GM23338 (cell line): Measurements from ENCODE around the gene STK31. TPM values are rescaled to one million over a fixed set of nuclear protein-coding genes. Genes with fewer than 3 reads are reported as not detected.

Experiments
- ATAC-seq: fragments of 200-7000 bp; cut with Tn5 transposase; 3 replicates; pipeline ENCODE4 v1.9.1; 2020
- DNase-seq: peaks from one replicate; pipeline ENCODE4 v3.0.0-alpha.2; 2015; ENCODE audit warnings: low spot score
- H2AFZ ChIP-seq: fragments of 200-600 bp; sonication (generic); 2 replicates; pipeline ENCODE4 v1.8.0; 2016; ENCODE audit warnings: antibody characterized with exemption, mild to moderate bottlenecking, moderate library complexity
- H3F3A ChIP-seq: fragments of 200-600 bp; sonication (generic); replicated peaks from 2 replicates; pipeline ENCODE4 v1.8.0; 2017; ENCODE audit warnings: antibody characterized with exemption, mixed run types, low read depth
- H3K27ac ChIP-seq: fragments of 200-600 bp; sonication (generic); 2 replicates; pipeline ENCODE4 v1.6.1; 2016; ENCODE audit warnings: low read depth
- H3K27me3 ChIP-seq: fragments of 200-600 bp; sonication (generic); 2 replicates; pipeline ENCODE4 v1.8.0; 2016; ENCODE audit warnings: mild to moderate bottlenecking, mixed run types, moderate library complexity; ENCODE audit not compliant: insufficient read depth
- H3K36me3 ChIP-seq: fragments of 200-600 bp; sonication (generic); 2 replicates; pipeline ENCODE4 v1.8.0; 2016; ENCODE audit warnings: mild to moderate bottlenecking; ENCODE audit not compliant: insufficient read depth
- H3K4me1 ChIP-seq: fragments of 200-600 bp; sonication (generic); 2 replicates; pipeline ENCODE4 v1.8.0; 2016; ENCODE audit warnings: mild to moderate bottlenecking, moderate library complexity; ENCODE audit not compliant: insufficient read depth
- H3K4me2 ChIP-seq: fragments of 200-600 bp; sonication (generic); 2 replicates; pipeline ENCODE4 v1.7.1; 2017; ENCODE audit warnings: mixed run types
- H3K4me3 ChIP-seq: fragments of 200-600 bp; sonication (generic); 2 replicates; pipeline ENCODE4 v1.6.1; 2016; ENCODE audit warnings: mixed run types
- H3K79me2 ChIP-seq: fragments of 200-600 bp; sonication (generic); replicated peaks from 2 replicates; pipeline ENCODE4 v1.8.0; 2017; ENCODE audit warnings: mild to moderate bottlenecking; ENCODE audit not compliant: insufficient read depth
- H3K9me2 ChIP-seq: fragments of 200-600 bp; sonication (generic); 2 replicates; pipeline ENCODE4 v1.8.0; 2017; ENCODE audit not compliant: insufficient read depth
- H4K20me1 ChIP-seq: fragments of 200-600 bp; sonication (generic); replicated peaks from 2 replicates; pipeline ENCODE4 v1.8.0; 2017; ENCODE audit warnings: mild to moderate bottlenecking; ENCODE audit not compliant: insufficient read depth
- H3K27ac Mint-ChIP-seq: 2 replicates; pipeline ENCODE4 v1.8.0; 2020; ENCODE audit warnings: inconsistent platforms, mild to moderate bottlenecking, moderate library complexity, mixed read lengths
- H3K27me3 Mint-ChIP-seq: 3 replicates; pipeline ENCODE4 v1.8.0; 2022; ENCODE audit warnings: low read depth, mild to moderate bottlenecking, moderate library complexity, mixed read lengths, inconsistent platforms; ENCODE audit not compliant: insufficient read depth, poor library complexity
- H3K36me3 Mint-ChIP-seq: 3 replicates; pipeline ENCODE4 v1.8.0; 2021; ENCODE audit warnings: low read depth, mild to moderate bottlenecking, inconsistent platforms, moderate library complexity, mixed read lengths
- H3K4me1 Mint-ChIP-seq: 3 replicates; pipeline ENCODE4 v1.8.0; 2020; ENCODE audit warnings: mild to moderate bottlenecking, inconsistent platforms, mixed read lengths
- H3K4me3 Mint-ChIP-seq: 3 replicates; pipeline ENCODE4 v1.8.0; 2021; ENCODE audit warnings: moderate library complexity, mild to moderate bottlenecking, inconsistent platforms, mixed read lengths
- H3K9me3 Mint-ChIP-seq: 3 replicates; pipeline ENCODE4 v1.8.0; 2020; ENCODE audit warnings: moderate library complexity, mild to moderate bottlenecking, inconsistent platforms, mixed read lengths
- CTCF ChIP-seq, 2 experiments: fragments of 200-600 bp in 1 of 2; sonication (generic) in 1 of 2; conservative IDR thresholded peaks; 2 replicates each; pipeline versions ENCODE4 v1.5.1 to v1.6.1; 2016 to 2017; ENCODE audit warnings: antibody characterized with exemption in 2 of 2, low read depth in 2 of 2, mild to moderate bottlenecking in 2 of 2, moderate library complexity in 1 of 2
- ETS1 ChIP-seq: IDR thresholded peaks from 2 replicates; pipeline ENCODE4 v1.6.1; 2016; ENCODE audit warnings: antibody characterized with exemption
- NANOG ChIP-seq: IDR thresholded peaks from 2 replicates; pipeline ENCODE4 v1.6.1; 2016; ENCODE audit warnings: antibody characterized with exemption, borderline replicate concordance
- REST ChIP-seq: IDR thresholded peaks from one replicate; pipeline ENCODE4 v1.6.1; 2018; ENCODE audit warnings: antibody characterized with exemption; ENCODE audit not compliant: unreplicated experiment
- STAT1 ChIP-seq: IDR thresholded peaks from one replicate; pipeline ENCODE4 v1.6.1; 2016; ENCODE audit warnings: antibody characterized with exemption; ENCODE audit not compliant: unreplicated experiment
- ZNF114 ChIP-seq: fragments of 250-450 bp; sonication (Bioruptor Pico); IDR thresholded peaks from 2 replicates; pipeline ENCODE4 v1.5.0; 2020; ENCODE audit warnings: mild to moderate bottlenecking, moderate library complexity
- ZNF331 ChIP-seq: fragments of 250-450 bp; sonication (Bioruptor Pico); IDR thresholded peaks from 2 replicates; pipeline ENCODE4 v1.5.0; 2020; ENCODE audit warnings: low read depth, mild to moderate bottlenecking, moderate library complexity
- ZNF462 ChIP-seq: fragments of 250-450 bp; sonication (Bioruptor Pico); IDR thresholded peaks from 2 replicates; pipeline ENCODE4 v1.5.0; 2020; ENCODE audit warnings: mild to moderate bottlenecking, moderate library complexity
- polyA plus RNA-seq: library from polyadenylated mRNA; unstranded; fragments of >200 nt; fragmentation: Nextera tagmentation; extraction: Ambion mirVana; gene quantifications from 2 replicates; pipeline ENCODE4 v1.2.1, GENCODE V29; 2016
- total RNA-seq: library from RNA; depleted of rRNA; stranded (reverse); fragments of >200 nt; shearing (Covaris generic); gene quantifications from 2 replicates; pipeline ENCODE4 v1.2.3, GENCODE V29; 2014

Gene STK31
- total and polyA plus RNA-seq, 2 experiments from 2014 or later: 0.31 to 0.55 TPM

- DNase-seq: peak; percentile 72
- Mint-ChIP-seq H3K27me3 (peaks cover 5% of the 10 kb centered on the region), H3K36me3 (no peaks in the 10 kb centered on the region), H3K4me3 (no peak overlapping the region), H3K9me3 (no peaks in the 10 kb centered on the region; the same call in 2 of the 3 replicates), H3K4me1 (peaks cover 7% of the 10 kb centered on the region), H3K27ac (no peak overlapping the region)
- H3F3A ChIP-seq: no peaks in the 10 kb centered on the region
- no peak overlapping the region for H2AFZ ChIP-seq
- no peaks in the 10 kb centered on the region for H3K36me3 ChIP-seq
- H3K4me3 ChIP-seq: no peak overlapping the region
- H4K20me1 ChIP-seq: no peaks in the 10 kb centered on the region
- H3K4me1 ChIP-seq: peaks cover 6% of the 10 kb centered on the region; the same call in 1 of the 2 replicates
- no peak overlapping the region for H3K27ac ChIP-seq
- H3K27me3 ChIP-seq: no peaks in the 10 kb centered on the region
- no peaks in the 10 kb centered on the region for H3K79me2 ChIP-seq
- H3K4me2 ChIP-seq: no peak overlapping the region
- TF ChIP-seq ZNF331 (CRISPR knock-in tag): no peak
- TF ChIP-seq CTCF (conservative IDR thresholded peaks at IDR 0.05; ENCODE audit: low read depth in 2 of 2): peak; percentile 87 to 94
- peak; percentile 76 for ATAC-seq
- H3K9me2 ChIP-seq: no peaks in the 10 kb centered on the region
These were observed 153.3 kb downstream of the STK31 start for GRCh38 chr7:23863209-23863787.

GRCh38 chr7:23864973-23865372, 155.0 kb downstream of the STK31 start:
- Histone ChIP-seq H3K27me3 (no peaks in the 10 kb centered on the region), H4K20me1 (no peaks in the 10 kb centered on the region), H3K27ac (no peak overlapping the region), H2AFZ (no peak overlapping the region), H3F3A (no peaks in the 10 kb centered on the region), H3K4me1 (peaks cover 5% of the 10 kb centered on the region; the same call in 1 of the 2 replicates), H3K79me2 (no peaks in the 10 kb centered on the region), H3K4me3 (no peak overlapping the region), H3K36me3 (no peaks in the 10 kb centered on the region), H3K4me2 (no peak overlapping the region), H3K9me2 (no peaks in the 10 kb centered on the region)
- DNase-seq (no peak), ATAC-seq (no peak)
- H3K27ac Mint-ChIP-seq: peak overlapping the region; percentile 53
- H3K9me3 Mint-ChIP-seq: no peaks in the 10 kb centered on the region; the same call in 2 of the 3 replicates
- peaks cover 3% of the 10 kb centered on the region for H3K4me1 Mint-ChIP-seq
- H3K4me3 Mint-ChIP-seq: no peak overlapping the region
- H3K36me3 Mint-ChIP-seq: no peaks in the 10 kb centered on the region
- H3K27me3 Mint-ChIP-seq: peaks cover 4% of the 10 kb centered on the region
- TF ChIP-seq ZNF114 (no peak), NANOG (no peak), STAT1 (no peak), ETS1 (no peak), REST (no peak), ZNF331 (CRISPR knock-in tag) (no peak), ZNF462 (CRISPR knock-in tag) (no peak)
